OCI-LY3 (cell line): Measurements from ENCODE around the gene CXorf51A.
"Not testable (repeated sequence)": the region's sequence is repeated elsewhere in the genome, so short reads cannot be mapped to it uniquely, and the experiment has no call there.

ENCODE experiments used
- H2AFZ ChIP-seq: fragments of 200-600, 300-600 bp; shearing (Covaris generic); 2 replicates; pipeline ENCODE4 v1.6.0; 2014; ENCODE audit warnings: antibody characterized with exemption, low read depth, low read length
- H3K27ac ChIP-seq: fragments of 200-600, 300-600 bp; sonication (generic); 2 replicates; pipeline ENCODE4 v1.5.1; 2014; ENCODE audit warnings: mild to moderate bottlenecking, low read length, moderate library complexity, mixed read lengths
- H3K27me3 ChIP-seq: fragments of 200-600, 300-600 bp; sonication (generic); 2 replicates; pipeline ENCODE4 v1.6.1; 2014; ENCODE audit warnings: low read depth, low read length, mixed read lengths
- H3K36me3 ChIP-seq: fragments of 200-600, 300-600 bp; sonication (generic); replicated peaks from 2 replicates; pipeline ENCODE3; 2014; ENCODE audit warnings: low read depth, low read length, mixed read lengths
- H3K4me1 ChIP-seq: fragments of 300-600, 200-600 bp; sonication (generic); 2 replicates; pipeline ENCODE4 v1.6.1; 2014; ENCODE audit warnings: low read length, mixed read lengths
- H3K4me2 ChIP-seq: fragments of 200-600, 300-600 bp; sonication (generic); 2 replicates; pipeline ENCODE4 v1.6.1; 2014; ENCODE audit warnings: low read length, mixed read lengths
- H3K4me3 ChIP-seq: fragments of 300-600, 200-600 bp; sonication (generic); 2 replicates; pipeline ENCODE4 v1.5.1; 2014; ENCODE audit warnings: antibody characterized with exemption, mild to moderate bottlenecking, low read length, moderate library complexity
- H3K79me2 ChIP-seq: fragments of 300-600, 200-600 bp; shearing (Covaris generic); 2 replicates; pipeline ENCODE4 v1.6.1; 2014; ENCODE audit warnings: mild to moderate bottlenecking, low read length, mixed read lengths
- H3K9ac ChIP-seq: fragments of 300-600, 200-600 bp; shearing (Covaris generic); 2 replicates; pipeline ENCODE4 v1.6.0; 2014; ENCODE audit warnings: mild to moderate bottlenecking, low read length, moderate library complexity
- H3K9me3 ChIP-seq: fragments of 200-600, 300-600 bp; shearing (Covaris generic); 2 replicates; pipeline ENCODE4 v1.6.1; 2014; ENCODE audit warnings: low read length, mixed read lengths; ENCODE audit not compliant: insufficient read depth
- H4K20me1 ChIP-seq: fragments of 200-600, 300-600 bp; sonication (generic); 2 replicates; pipeline ENCODE4 v1.6.1; 2016; ENCODE audit warnings: low read length, mixed read lengths; ENCODE audit not compliant: insufficient read depth
- EZH2phosphoT487 ChIP-seq: fragments of 200-600 bp; shearing (Covaris generic); IDR thresholded peaks from 2 replicates; pipeline ENCODE4 v1.6.1; 2018; ENCODE audit warnings: antibody characterized with exemption, mixed run types, low read depth
- TF ChIP-seq, protein P1 (sequence below): fragments of 200-600, 300-600 bp; sonication (generic); IDR thresholded peaks from 2 replicates; pipeline ENCODE4 v1.5.1; 2014; ENCODE audit warnings: antibody characterized with exemption, low read length, low read depth

Gene CXorf51A

DNA sequence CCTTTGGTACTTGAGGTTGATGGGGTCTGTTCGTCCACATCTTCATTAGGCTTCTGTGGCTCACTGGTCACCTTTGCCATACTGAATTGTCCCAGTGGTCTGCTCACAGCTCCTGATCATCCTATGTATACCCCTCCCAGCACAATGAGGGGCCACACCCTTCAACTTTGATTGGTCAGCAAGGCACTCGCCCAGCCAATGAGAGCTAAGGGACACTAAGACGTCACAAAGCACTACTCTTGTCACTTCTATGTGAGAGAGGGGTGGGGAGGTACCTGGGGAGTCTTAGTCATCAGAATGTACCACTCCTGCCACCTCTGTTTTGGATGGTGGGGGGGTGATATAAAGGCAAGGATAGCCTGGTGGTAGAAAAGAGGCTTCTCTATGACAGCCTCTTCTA lies at the start of gene CXorf51A:
Gene CXorf51A, minus strand, starts transcription at position 101 of the 400 bp plus-strand sequence. Its CDS starts 21 bp downstream, at position 80.
- H4K20me1 ChIP-seq, H3K36me3 ChIP-seq, H3K4me2 ChIP-seq, H2AFZ ChIP-seq, H3K9me3 ChIP-seq, H3K9ac ChIP-seq, H3K27ac ChIP-seq, H3K4me1 ChIP-seq, H3K27me3 ChIP-seq, H3K79me2 ChIP-seq, H3K4me3 ChIP-seq: not testable (repeated sequence)

DNA sequence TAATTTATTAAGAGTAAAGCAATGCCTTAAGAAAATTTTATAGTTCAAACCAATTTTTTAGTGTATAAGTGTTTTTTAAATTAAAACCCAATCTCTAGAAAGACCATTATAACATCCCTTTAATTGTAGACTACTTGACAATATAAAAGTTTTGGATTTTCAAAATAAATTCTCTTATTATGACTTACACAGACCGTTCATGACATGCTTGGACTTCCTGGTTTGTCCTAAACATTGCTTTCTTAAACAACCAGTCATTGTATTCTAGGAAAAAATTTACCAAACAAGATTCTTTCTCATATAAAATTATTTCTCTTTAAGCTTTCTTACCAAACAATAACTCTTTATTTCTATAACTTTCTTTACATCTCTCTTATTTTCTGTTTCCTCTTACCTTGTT lies 49.0 kb upstream of the CXorf51A start:
- Histone ChIP-seq H3K4me3 (no peak overlapping the region), H4K20me1 (no peaks in the 10 kb centered on the region), H3K36me3 (no peaks in the 10 kb centered on the region), H3K27ac (no peak overlapping the region), H3K79me2 (no peaks in the 10 kb centered on the region), H2AFZ (no peak overlapping the region), H3K4me2 (no peak overlapping the region), H3K27me3 (no peaks in the 10 kb centered on the region), H3K4me1 (no peaks in the 10 kb centered on the region), H3K9me3 (no peaks in the 10 kb centered on the region), H3K9ac (no peak overlapping the region)
- TF ChIP-seq, protein P1, sequence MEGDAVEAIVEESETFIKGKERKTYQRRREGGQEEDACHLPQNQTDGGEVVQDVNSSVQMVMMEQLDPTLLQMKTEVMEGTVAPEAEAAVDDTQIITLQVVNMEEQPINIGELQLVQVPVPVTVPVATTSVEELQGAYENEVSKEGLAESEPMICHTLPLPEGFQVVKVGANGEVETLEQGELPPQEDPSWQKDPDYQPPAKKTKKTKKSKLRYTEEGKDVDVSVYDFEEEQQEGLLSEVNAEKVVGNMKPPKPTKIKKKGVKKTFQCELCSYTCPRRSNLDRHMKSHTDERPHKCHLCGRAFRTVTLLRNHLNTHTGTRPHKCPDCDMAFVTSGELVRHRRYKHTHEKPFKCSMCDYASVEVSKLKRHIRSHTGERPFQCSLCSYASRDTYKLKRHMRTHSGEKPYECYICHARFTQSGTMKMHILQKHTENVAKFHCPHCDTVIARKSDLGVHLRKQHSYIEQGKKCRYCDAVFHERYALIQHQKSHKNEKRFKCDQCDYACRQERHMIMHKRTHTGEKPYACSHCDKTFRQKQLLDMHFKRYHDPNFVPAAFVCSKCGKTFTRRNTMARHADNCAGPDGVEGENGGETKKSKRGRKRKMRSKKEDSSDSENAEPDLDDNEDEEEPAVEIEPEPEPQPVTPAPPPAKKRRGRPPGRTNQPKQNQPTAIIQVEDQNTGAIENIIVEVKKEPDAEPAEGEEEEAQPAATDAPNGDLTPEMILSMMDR, result no peak
- no peak for TF ChIP-seq EZH2phosphoT487

DNA sequence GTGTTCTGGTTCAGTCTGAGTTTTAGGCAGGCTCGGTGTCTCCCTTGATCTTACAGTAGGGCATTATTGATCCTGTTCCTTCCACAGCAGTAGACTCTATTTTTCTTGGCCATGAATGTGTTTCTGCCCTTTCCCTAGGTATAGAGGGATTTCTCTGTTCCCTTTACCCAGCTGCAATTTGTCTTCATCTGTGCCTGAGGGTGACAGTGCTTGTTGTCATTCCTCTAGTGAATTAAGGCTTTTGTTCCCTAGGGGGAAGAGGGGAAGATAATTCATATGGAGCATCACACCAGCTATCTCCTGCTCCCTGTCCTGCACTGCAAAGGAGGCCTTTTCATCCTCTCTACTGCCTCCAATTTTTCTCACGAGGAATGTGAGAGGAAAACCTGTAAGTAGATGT lies 39.7 kb upstream of the CXorf51A start:
- Histone ChIP-seq H3K9ac (no peak overlapping the region), H3K27me3 (no peaks in the 10 kb centered on the region)

DNA sequence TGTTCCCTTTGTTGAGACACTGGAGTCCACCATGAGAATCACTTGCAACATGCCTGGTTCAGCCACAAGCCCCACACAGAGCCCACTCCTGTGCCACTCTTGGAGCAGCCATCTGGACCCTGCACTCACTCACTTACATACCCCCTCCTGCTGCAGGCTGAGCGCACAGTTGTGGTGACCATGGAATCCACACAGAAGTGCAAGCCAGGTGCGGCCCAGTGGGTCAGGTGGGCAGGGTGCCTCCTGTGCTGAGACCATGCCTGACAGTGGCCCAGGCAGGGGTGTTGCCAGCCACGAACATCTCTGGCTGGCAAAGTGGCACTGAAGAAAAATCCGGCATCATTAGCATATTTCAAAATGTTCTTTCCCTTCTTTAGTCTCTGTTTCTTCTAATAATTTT lies 17.4 kb upstream of the CXorf51A start:
- H4K20me1 ChIP-seq, result no peaks in the 10 kb centered on the region
- no peaks in the 10 kb centered on the region for H3K36me3 ChIP-seq
- no peak overlapping the region for H3K4me3 ChIP-seq
- H3K27ac ChIP-seq, result no peak overlapping the region
- H2AFZ ChIP-seq, result no peak overlapping the region
- no peaks in the 10 kb centered on the region for H3K27me3 ChIP-seq
- H3K9ac ChIP-seq, result no peak overlapping the region
- TF ChIP-seq, protein P1, result no peak
- TF ChIP-seq EZH2phosphoT487, result no peak
- H3K9me3 ChIP-seq, result no peaks in the 10 kb centered on the region
- H3K4me1 ChIP-seq, result no peaks in the 10 kb centered on the region
- H3K79me2 ChIP-seq, result no peaks in the 10 kb centered on the region
- no peak overlapping the region for H3K4me2 ChIP-seq

More for the DNA sequence above, 39.7 kb upstream of the CXorf51A start:
- Histone ChIP-seq H3K4me1 (no peaks in the 10 kb centered on the region), H4K20me1 (no peaks in the 10 kb centered on the region), H3K36me3 (no peaks in the 10 kb centered on the region), H2AFZ (no peak overlapping the region), H3K9me3 (no peaks in the 10 kb centered on the region), H3K4me3 (no peak overlapping the region), H3K4me2 (no peak overlapping the region), H3K27ac (no peak overlapping the region), H3K79me2 (no peaks in the 10 kb centered on the region)
- TF ChIP-seq EZH2phosphoT487, result no peak
- TF ChIP-seq, protein P1, result no peak

DNA sequence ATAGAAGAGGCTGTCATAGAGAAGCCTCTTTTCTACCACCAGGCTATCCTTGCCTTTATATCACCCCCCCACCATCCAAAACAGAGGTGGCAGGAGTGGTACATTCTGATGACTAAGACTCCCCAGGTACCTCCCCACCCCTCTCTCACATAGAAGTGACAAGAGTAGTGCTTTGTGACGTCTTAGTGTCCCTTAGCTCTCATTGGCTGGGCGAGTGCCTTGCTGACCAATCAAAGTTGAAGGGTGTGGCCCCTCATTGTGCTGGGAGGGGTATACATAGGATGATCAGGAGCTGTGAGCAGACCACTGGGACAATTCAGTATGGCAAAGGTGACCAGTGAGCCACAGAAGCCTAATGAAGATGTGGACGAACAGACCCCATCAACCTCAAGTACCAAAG lies 5.1 kb downstream of the CXorf51A start, which contains the start of gene CXorf51B:
Gene CXorf51B, plus strand, starts transcription at position 301 of the 400 bp plus-strand sequence. Its CDS starts 21 bp downstream, at position 322.
- not testable (repeated sequence) for H4K20me1 ChIP-seq, H3K9me3 ChIP-seq, H3K4me3 ChIP-seq, H2AFZ ChIP-seq, H3K9ac ChIP-seq, H3K27ac ChIP-seq, H3K4me2 ChIP-seq, H3K79me2 ChIP-seq, H3K36me3 ChIP-seq, H3K27me3 ChIP-seq, H3K4me1 ChIP-seq
